Ascending aorta (tissue), 2 donors: ENCODE measurements around the gene SEMA6C. TPM values are rescaled to one million over a fixed set of nuclear protein-coding genes. Genes with fewer than 3 reads are reported as not detected.

Experiments used
- DNase-seq, 2 donors: peaks; one replicate each; pipeline ENCODE4 v3.0.0-alpha.2; 2019; ENCODE audit warnings: low spot score in 2 of 2
- H3K27ac ChIP-seq, 2 donors: fragments of 200-600 bp; sonication (generic); one replicate each; pipeline ENCODE4 v1.5.1; 2016 to 2017; ENCODE audit warnings: mild to moderate bottlenecking in 1 of 2
- H3K27me3 ChIP-seq: fragments of 200-600 bp; sonication (generic); one replicate; pipeline ENCODE4 v1.5.1; 2017
- H3K36me3 ChIP-seq, 2 donors: fragments of 200-600 bp; sonication (generic); one replicate each; pipeline ENCODE4 v1.5.1; 2016
- H3K4me1 ChIP-seq, 2 donors: fragments of 200-600 bp; sonication (generic); one replicate each; pipeline ENCODE4 v1.5.1; 2016 to 2017; ENCODE audit warnings: mild to moderate bottlenecking in 1 of 2
- H3K4me3 ChIP-seq, 2 donors: fragments of 200-600 bp; sonication (generic); one replicate each; pipeline ENCODE4 v1.5.1; 2016 to 2017; ENCODE audit warnings: mild to moderate bottlenecking in 1 of 2
- H3K9me3 ChIP-seq, 2 donors: fragments of 200-600 bp; sonication (generic); one replicate each; pipeline ENCODE4 v1.5.1; 2016
- intact Hi-C: fragments of 100-400 bp; cut with DNase I; formaldehyde crosslinking; loops from one replicate; pipeline ENCODE4 v1.15.1; 2023
- total RNA-seq: library from RNA; depleted of rRNA; stranded (reverse); fragments of >200 nt; gene quantifications from one replicate; pipeline ENCODE4 v1.1.0, GENCODE V29; 2016
- TF ChIP-seq, protein P1 (sequence below), 3 experiments: fragments of 200-600 bp in 2 of 3; fragments of 450-650 bp in 1 of 3; sonication (generic) in 2 of 3; IDR thresholded peaks; one replicate each; pipeline ENCODE4 v1.5.1; 2016 to 2019; ENCODE audit warnings: antibody characterized with exemption in 3 of 3, mild to moderate bottlenecking in 1 of 3, moderate library complexity in 1 of 3

The SEMA6C gene
- total RNA-seq, 1 donor from 2014 or later = 31.8 TPM

DNA sequence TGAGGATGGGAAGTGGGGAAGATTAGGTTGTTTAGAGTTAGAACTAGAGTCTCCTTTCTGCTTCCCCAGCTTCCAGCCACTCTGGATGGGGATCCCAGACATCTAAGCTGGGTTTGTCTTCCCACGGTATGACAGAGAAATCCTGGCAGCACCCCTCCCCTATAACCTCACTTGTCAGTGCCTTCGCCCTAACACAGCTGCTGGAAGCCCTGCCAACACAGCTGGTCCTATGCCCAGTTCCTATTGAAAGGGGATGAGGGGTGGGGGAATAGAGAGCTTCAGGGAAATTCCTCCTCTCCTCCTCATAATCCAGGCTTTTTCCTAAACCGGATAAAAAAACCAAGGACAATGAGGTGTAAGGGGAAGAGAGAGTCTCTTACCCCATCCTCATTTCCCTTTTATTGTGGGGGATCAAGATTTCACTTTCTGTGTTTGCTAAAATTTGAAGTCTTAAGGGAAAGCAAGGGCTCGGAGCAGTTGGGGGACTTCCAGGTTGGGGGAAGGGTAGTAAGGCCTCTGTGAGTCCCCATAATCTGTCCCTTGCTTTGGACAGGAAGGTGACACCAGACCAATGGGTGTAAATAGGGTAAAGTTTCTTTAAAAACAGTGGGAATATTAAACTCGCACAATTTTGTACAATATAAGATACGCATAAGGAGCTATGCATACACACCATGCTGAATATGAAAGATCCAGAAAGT lies 28.8 kb upstream of the SEMA6C start:
- H3K4me1 ChIP-seq = no peaks in the 10 kb centered on the region
- TF ChIP-seq, protein P1, sequence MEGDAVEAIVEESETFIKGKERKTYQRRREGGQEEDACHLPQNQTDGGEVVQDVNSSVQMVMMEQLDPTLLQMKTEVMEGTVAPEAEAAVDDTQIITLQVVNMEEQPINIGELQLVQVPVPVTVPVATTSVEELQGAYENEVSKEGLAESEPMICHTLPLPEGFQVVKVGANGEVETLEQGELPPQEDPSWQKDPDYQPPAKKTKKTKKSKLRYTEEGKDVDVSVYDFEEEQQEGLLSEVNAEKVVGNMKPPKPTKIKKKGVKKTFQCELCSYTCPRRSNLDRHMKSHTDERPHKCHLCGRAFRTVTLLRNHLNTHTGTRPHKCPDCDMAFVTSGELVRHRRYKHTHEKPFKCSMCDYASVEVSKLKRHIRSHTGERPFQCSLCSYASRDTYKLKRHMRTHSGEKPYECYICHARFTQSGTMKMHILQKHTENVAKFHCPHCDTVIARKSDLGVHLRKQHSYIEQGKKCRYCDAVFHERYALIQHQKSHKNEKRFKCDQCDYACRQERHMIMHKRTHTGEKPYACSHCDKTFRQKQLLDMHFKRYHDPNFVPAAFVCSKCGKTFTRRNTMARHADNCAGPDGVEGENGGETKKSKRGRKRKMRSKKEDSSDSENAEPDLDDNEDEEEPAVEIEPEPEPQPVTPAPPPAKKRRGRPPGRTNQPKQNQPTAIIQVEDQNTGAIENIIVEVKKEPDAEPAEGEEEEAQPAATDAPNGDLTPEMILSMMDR (IDR thresholded peaks at IDR 0.05) = no peak
- no peaks in the 10 kb centered on the region for H3K27me3 ChIP-seq
- peaks cover 57 to 63% of the 10 kb centered on the region in 2 donors for H3K36me3 ChIP-seq
- no peak overlapping the region for H3K27ac ChIP-seq
- intact Hi-C loops = no loop called here
- DNase-seq = no peak
- H3K9me3 ChIP-seq = no peaks in the 10 kb centered on the region
- no peak overlapping the region for H3K4me3 ChIP-seq

DNA sequence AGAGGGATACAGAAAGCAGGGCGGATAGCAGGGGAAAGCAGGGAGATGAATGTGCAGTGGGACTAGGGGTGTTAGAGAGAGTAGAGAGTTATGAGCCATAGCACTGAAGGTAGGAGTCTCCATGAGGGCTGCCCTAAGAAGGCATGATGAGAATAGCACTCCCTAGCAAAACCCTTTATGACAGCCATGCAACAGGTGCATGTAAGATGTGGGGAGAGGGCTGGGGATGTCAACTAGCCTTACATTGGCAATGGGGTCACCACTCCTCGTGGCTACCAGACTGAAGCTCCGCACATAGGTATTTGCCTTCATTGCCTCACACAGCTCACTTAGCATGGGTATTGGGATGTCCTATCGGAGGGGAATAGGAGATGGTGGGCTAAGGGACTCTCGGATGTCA lies 24.8 kb upstream of the SEMA6C start:
- H3K36me3 ChIP-seq = peaks cover 24 to 42% of the 10 kb centered on the region in 2 donors
- no peak for DNase-seq
- intact Hi-C loops = no loop called here

DNA sequence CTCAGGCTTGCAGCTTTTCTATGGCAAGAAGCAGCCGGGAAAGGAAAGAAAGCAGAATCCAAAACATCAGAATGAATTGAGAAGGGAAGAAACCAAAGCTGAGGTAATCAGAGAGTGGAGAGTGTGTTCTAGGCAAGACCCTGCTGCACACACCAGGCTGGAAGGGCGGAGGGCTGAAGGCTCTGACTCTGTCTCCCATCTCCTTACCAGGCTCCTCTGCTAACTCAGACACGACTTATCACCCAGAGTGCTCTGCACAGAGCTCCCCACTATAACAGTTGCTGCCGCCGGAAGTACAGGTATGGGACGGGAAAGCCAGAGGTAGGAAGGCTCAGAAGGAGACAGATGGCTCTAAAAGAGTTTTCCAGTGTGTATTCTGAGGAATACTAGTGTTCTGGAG lies 20.7 kb upstream of the SEMA6C start:
- peaks cover 10 to 26% of the 10 kb centered on the region in 2 donors for H3K36me3 ChIP-seq
- H3K4me3 ChIP-seq = peak overlapping the region in 1 of 2 donors; percentile 71
- intact Hi-C loops = loop anchor here (10.0 kb wide), 1 partner anchor 472 kb away; the partner anchor contains the start of gene GOLPH3L
- H3K9me3 ChIP-seq = no peaks in the 10 kb centered on the region
- no peaks in the 10 kb centered on the region for H3K27me3 ChIP-seq
- no peak for DNase-seq
- TF ChIP-seq, protein P1 (IDR thresholded peaks at IDR 0.05) = no peak
- no peak overlapping the region for H3K27ac ChIP-seq
- peaks cover 10 to 23% of the 10 kb centered on the region in 2 donors for H3K4me1 ChIP-seq

More for the DNA sequence above, 24.8 kb upstream of the SEMA6C start:
- TF ChIP-seq, protein P1 (IDR thresholded peaks at IDR 0.05) = no peak
- Histone ChIP-seq H3K9me3 (no peaks in the 10 kb centered on the region), H3K27me3 (no peaks in the 10 kb centered on the region), H3K4me3 (no peak overlapping the region), H3K27ac (no peak overlapping the region), H3K4me1 (peaks cover 10% of the 10 kb centered on the region in 2 donors)

DNA sequence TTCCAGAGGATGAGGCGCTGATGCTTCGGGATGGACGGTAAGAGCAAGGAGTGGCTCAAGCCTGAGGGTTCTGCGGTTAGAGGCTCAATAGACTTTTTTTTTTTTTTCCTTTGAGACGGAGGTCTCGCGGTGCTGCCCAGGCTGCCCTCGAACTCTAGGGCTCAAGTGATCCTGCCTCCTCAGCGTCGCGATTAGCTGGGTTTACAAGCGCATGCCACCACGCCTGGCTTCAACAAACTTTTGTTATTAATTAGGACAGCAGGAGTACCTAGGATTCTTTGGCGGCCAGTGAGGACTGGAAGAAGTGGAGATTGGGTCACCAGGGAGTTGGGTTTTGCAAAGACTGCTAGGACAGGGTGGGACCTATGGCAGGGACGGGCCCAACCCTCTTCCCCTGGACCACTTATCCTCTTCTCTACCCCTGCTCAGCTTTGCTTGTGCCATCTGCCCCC lies 20.1 kb upstream of the SEMA6C start:
- peaks cover 12 to 30% of the 10 kb centered on the region in 2 donors for H3K36me3 ChIP-seq
- TF ChIP-seq, protein P1 (IDR thresholded peaks at IDR 0.05) = no peak
- DNase-seq = no peak
- peak overlapping the region; percentile 77 to 86 for H3K27ac ChIP-seq
- H3K9me3 ChIP-seq = no peaks in the 10 kb centered on the region
- intact Hi-C loops = loop anchor here (10.0 kb wide), 1 partner anchor 472 kb away; the partner anchor contains the start of gene GOLPH3L
- peak overlapping the region; percentile 65 to 71 for H3K4me3 ChIP-seq
- H3K4me1 ChIP-seq = peaks cover 10 to 23% of the 10 kb centered on the region in 2 donors
- H3K27me3 ChIP-seq = no peaks in the 10 kb centered on the region

DNA sequence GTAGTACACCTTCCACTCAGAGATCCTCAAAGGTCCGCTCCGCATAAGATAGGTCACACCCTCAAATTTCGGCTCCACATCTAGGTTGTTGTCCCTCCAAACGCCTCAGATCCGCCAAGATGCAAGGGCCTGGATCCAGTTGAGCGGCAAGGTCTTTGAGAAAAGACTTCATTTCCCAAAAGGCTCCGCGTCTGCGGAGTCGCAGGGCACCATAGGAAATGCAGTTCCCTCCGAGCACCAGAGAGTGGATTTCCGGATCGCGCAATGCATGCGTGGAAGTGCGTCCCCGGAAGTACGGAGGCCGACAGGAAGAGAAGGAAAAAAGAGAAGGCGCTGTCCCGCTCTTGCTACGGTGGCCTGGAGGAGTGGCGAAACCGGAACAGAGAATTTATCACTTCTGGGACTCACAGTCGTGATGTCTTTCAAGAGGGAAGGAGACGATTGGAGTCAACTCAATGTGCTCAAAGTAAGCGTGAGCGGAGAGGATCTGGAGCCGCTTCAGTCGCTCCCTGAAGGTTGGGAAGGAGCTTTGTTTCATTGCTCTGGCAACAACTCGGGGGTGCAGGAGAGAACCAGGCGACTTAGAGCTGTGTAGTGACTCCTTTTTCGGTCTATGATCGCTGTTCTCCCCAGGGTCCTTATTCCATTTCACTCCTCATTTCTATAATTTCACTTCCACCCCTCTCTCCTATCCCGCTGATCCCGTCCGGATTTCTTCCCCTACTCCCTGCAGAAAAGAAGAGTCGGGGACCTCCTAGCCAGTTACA lies 19.5 kb upstream of the SEMA6C start, which contains the start of the genes LYSMD1 and SCNM1:
Gene LYSMD1, minus strand, starts transcription at position 165 of the 767 bp plus-strand sequence. CDS start 644 bp downstream, outside the sequence.
Gene SCNM1, plus strand, starts transcription at position 407 of the 767 bp plus-strand sequence. Its CDS starts 9 bp downstream, at position 416.
- TF ChIP-seq, protein P1 (IDR thresholded peaks at IDR 0.05) = no peak
- H3K27me3 ChIP-seq = no peaks in the 10 kb centered on the region
- intact Hi-C loops = loop anchor here (2.0 to 10.0 kb wide), 4 partner anchors 19 to 471 kb away; partner anchors contain the start of genes GABPB2, GOLPH3L, PIP5K1A and SEMA6C
- H3K36me3 ChIP-seq = peaks cover 16 to 35% of the 10 kb centered on the region in 2 donors
- H3K4me3 ChIP-seq = peak within 1 kb of the TSS; percentile 65 to 71
- H3K9me3 ChIP-seq = no peaks in the 10 kb centered on the region
- H3K4me1 ChIP-seq = peaks cover 10 to 23% of the 10 kb centered on the region in 2 donors
- peak within 1 kb of the TSS; percentile 77 to 86 for H3K27ac ChIP-seq
- peak; percentile 91 to 99 for DNase-seq
